Nephron progenitor cell (in vitro differentiated cells): ENCODE measurements around the gene LIPN.
A peak's percentile ranks its signal among the peaks of the same experiment; 100 is the strongest.

Experiments used
- DNase-seq: peaks from one replicate; pipeline ENCODE4 v3.0.0; 2021
- H3K27ac Mint-ChIP-seq: 2 replicates; pipeline ENCODE4 v1.8.0; 2021; ENCODE audit warnings: mild to moderate bottlenecking, moderate library complexity, mixed read lengths
- H3K27me3 Mint-ChIP-seq: 2 replicates; pipeline ENCODE4 v1.8.0; 2021; ENCODE audit warnings: mild to moderate bottlenecking, low read depth, mixed read lengths; ENCODE audit not compliant: poor library complexity
- H3K36me3 Mint-ChIP-seq: 2 replicates; pipeline ENCODE4 v1.8.0; 2021; ENCODE audit warnings: low read depth, mixed read lengths
- H3K4me1 Mint-ChIP-seq: 2 replicates; pipeline ENCODE4 v1.8.0; 2021; ENCODE audit warnings: mixed read lengths
- H3K4me3 Mint-ChIP-seq: 2 replicates; pipeline ENCODE4 v1.8.0; 2021; ENCODE audit warnings: mild to moderate bottlenecking, moderate library complexity, mixed read lengths
- H3K9me3 Mint-ChIP-seq: 2 replicates; pipeline ENCODE4 v1.8.0; 2021; ENCODE audit warnings: mild to moderate bottlenecking, moderate library complexity, mixed read lengths
- CTCF ChIP-seq: fragments of 200-600 bp; sonication (generic); IDR thresholded peaks from 2 replicates; pipeline ENCODE4 v1.5.0; 2021; ENCODE audit warnings: antibody characterized with exemption

LIPN gene

GRCh38 chr10:88783724-88784123, 23.9 kb downstream of the LIPN start:
- DNase-seq, result no peak
- Mint-ChIP-seq H3K36me3 (no peaks in the 10 kb centered on the region), H3K27me3 (no peaks in the 10 kb centered on the region), H3K4me3 (no peak overlapping the region), H3K4me1 (no peaks in the 10 kb centered on the region), H3K9me3 (no peaks in the 10 kb centered on the region), H3K27ac (no peak overlapping the region)
- no peak for TF ChIP-seq CTCF

- Mint-ChIP-seq H3K27ac (no peak overlapping the region), H3K36me3 (no peaks in the 10 kb centered on the region), H3K27me3 (no peaks in the 10 kb centered on the region), H3K4me1 (no peaks in the 10 kb centered on the region), H3K4me3 (no peak overlapping the region), H3K9me3 (no peaks in the 10 kb centered on the region)
- no peak for TF ChIP-seq CTCF
- no peak for DNase-seq
Observed at GRCh38 chr10:88786032-88786770, 26.4 kb downstream of the LIPN start.

- Mint-ChIP-seq H3K27ac (no peak overlapping the region), H3K36me3 (no peaks in the 10 kb centered on the region), H3K4me3 (no peak overlapping the region), H3K4me1 (no peaks in the 10 kb centered on the region), H3K9me3 (no peaks in the 10 kb centered on the region), H3K27me3 (no peaks in the 10 kb centered on the region)
- no peak for DNase-seq
- TF ChIP-seq CTCF, result no peak
Observed at GRCh38 chr10:88787463-88787862, 27.6 kb downstream of the LIPN start.

- no peak for TF ChIP-seq CTCF
- DNase-seq, result no peak
- Mint-ChIP-seq H3K27ac (no peak overlapping the region), H3K4me1 (no peaks in the 10 kb centered on the region), H3K9me3 (no peaks in the 10 kb centered on the region), H3K36me3 (no peaks in the 10 kb centered on the region), H3K27me3 (no peaks in the 10 kb centered on the region), H3K4me3 (no peak overlapping the region)
Observed at GRCh38 chr10:88788924-88789323, 29.1 kb downstream of the LIPN start.

DNA sequence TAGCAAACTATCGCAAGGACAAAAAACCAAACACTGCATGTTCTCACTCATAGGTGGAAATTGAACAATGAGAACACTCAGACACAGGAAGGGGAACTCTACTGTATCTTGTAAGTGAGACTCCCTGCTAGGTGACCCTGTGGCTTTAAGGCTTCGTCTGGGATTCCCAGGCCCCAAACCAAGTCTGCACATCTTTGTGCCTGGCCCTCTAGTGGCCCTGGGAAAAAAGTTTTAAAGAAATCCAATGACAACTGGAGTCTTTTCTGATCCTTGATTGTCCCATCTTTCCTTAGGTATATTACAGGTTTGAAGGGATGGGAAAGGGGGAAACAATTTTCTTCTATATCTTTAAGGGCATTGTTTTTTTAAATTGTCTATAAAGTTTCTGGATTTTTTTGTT, 32.1 kb downstream of the LIPN start:
- H3K4me1 Mint-ChIP-seq, result no peaks in the 10 kb centered on the region
- no peaks in the 10 kb centered on the region for H3K9me3 Mint-ChIP-seq
- TF ChIP-seq CTCF, result peak; percentile 65
- H3K36me3 Mint-ChIP-seq, result no peaks in the 10 kb centered on the region
- no peak overlapping the region for H3K27ac Mint-ChIP-seq
- DNase-seq, result peak; percentile 28
- peaks cover 6% of the 10 kb centered on the region for H3K27me3 Mint-ChIP-seq
- no peak overlapping the region for H3K4me3 Mint-ChIP-seq

DNA sequence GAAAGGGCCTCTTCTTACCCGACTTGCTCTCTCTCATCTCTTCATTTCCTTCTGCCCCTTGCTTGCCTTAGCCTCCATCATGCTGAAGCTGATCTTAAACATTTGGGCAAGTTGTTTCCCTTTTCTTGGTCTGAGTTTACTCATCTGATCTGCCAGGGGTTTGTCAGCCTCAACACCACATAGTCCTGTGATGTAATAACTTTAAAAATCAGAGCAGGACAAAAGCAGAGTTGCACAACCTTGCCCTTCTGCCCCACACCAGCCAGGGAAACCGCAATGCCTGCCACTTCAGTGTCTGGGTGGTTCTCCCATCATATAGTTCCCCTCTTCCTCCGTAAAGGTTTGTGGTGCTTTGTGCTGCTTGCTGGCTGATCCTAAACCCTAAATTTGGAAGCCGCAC, 32.8 kb downstream of the LIPN start:
- peaks cover 8% of the 10 kb centered on the region for H3K27me3 Mint-ChIP-seq
- H3K4me3 Mint-ChIP-seq, result no peak overlapping the region
- H3K27ac Mint-ChIP-seq, result no peak overlapping the region
- TF ChIP-seq CTCF, result no peak
- no peaks in the 10 kb centered on the region for H3K36me3 Mint-ChIP-seq
- H3K9me3 Mint-ChIP-seq, result no peaks in the 10 kb centered on the region
- DNase-seq, result no peak
- H3K4me1 Mint-ChIP-seq, result no peaks in the 10 kb centered on the region
